ENCODE data around the gene CTLA4. TPM values are rescaled to one million over a fixed set of nuclear protein-coding genes. Genes with fewer than 3 reads are reported as not detected.

Gene CTLA4
- total RNA-seq, 1 donor from 2014 or later = 118 TPM

DNA sequence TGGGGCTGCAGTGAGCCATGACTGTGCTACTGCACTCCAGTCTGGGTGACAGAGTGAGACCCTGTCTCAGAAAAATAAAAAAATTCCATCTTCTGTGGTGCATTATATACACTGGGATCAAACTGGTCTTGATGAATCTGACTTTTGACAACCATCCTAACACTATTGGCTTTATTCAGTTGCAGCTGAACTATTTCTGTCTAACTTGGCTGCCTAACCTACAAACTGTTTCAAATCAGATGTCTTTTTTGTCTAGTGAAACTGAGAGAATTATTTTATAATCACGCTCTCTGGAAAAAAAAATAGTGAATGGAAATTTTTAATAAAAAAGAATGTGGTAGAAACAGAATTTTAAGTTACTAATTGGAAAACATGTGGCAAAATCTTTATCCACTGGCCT lies 15.0 kb downstream of the CTLA4 start:
- peaks cover 3% of the 10 kb centered on the region for H3K9me3 Mint-ChIP-seq
- DNase-seq (ENCODE audit: low spot score) = no peak
- no peak overlapping the region for H3K4me3 Mint-ChIP-seq
- peaks cover 37% of the 10 kb centered on the region for H3K4me1 Mint-ChIP-seq (ENCODE audit: low read depth)
- H3K36me3 Mint-ChIP-seq (ENCODE audit: low read depth) = peaks cover 3% of the 10 kb centered on the region
- H3K27ac Mint-ChIP-seq = no peak overlapping the region
- H3K27me3 Mint-ChIP-seq (ENCODE audit: insufficient read depth) = no peaks in the 10 kb centered on the region
- intact Hi-C loops (cut with micrococcal nuclease) = no loop called here

DNA sequence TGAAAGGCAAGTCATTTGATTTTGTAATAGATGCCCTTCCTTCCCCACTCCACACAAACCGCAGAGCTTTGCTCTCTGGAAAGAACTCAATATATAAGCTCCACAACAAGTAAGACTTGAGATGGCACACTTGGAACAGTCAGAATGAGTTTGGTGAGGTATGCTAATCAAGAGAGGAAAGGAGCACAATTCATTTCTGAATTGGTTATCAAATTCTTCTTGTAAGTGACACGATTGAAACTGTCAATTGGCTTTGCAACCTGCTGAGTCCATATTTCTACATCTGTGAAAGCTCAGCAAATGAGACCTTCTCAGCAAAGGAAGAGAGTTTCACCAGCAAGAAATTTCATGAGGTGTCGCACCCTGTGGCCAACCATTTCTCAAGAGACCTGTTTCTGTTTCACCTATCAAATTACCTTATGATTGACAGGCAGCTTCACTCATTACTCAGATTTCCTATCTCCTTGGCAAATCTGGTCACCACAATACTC lies 19.1 kb downstream of the CTLA4 start:
- H3K27ac Mint-ChIP-seq = peak overlapping the region; percentile 45
- peak; percentile 45 for DNase-seq (ENCODE audit: low spot score)
- peaks cover 8% of the 10 kb centered on the region for H3K9me3 Mint-ChIP-seq
- H3K4me1 Mint-ChIP-seq (ENCODE audit: low read depth) = peaks cover 67% of the 10 kb centered on the region
- intact Hi-C loops (cut with micrococcal nuclease) = loop anchor here (1.0 kb wide), 6 partner anchors 8 to 62 kb away; no protein-coding TSS in a partner anchor
- peaks cover 5% of the 10 kb centered on the region for H3K36me3 Mint-ChIP-seq (ENCODE audit: low read depth)
- no peaks in the 10 kb centered on the region for H3K27me3 Mint-ChIP-seq (ENCODE audit: insufficient read depth)
- H3K4me3 Mint-ChIP-seq = no peak overlapping the region

DNA sequence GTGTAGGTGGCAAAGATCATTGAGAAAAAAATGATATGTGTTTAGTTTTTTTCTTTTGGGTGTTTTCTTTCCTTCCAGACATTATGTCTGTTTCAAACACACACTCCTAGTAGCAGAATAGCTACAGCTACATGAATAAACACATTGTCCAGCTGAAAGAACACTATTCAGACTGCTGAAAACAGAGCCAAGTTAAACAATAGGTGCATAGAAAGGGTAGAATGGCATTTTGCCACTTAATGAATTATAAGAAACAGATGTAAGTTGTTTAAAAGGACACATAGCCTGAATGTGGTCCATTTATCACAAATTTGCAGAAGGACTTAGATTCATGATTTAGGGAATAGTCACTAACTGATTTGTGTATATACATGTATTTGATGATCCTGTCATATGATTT lies 20.1 kb downstream of the CTLA4 start:
- DNase-seq (ENCODE audit: low spot score) = no peak
- intact Hi-C loops (cut with micrococcal nuclease) = loop anchor here (1.0 kb wide), 1 partner anchor 34 kb away; no protein-coding TSS in a partner anchor
- no peak overlapping the region for H3K4me3 Mint-ChIP-seq
- H3K4me1 Mint-ChIP-seq (ENCODE audit: low read depth) = peaks cover 74% of the 10 kb centered on the region
- H3K9me3 Mint-ChIP-seq = peaks cover 8% of the 10 kb centered on the region
- no peaks in the 10 kb centered on the region for H3K27me3 Mint-ChIP-seq (ENCODE audit: insufficient read depth)
- H3K36me3 Mint-ChIP-seq (ENCODE audit: low read depth) = peaks cover 5% of the 10 kb centered on the region
- peak overlapping the region; percentile 27 for H3K27ac Mint-ChIP-seq

DNA sequence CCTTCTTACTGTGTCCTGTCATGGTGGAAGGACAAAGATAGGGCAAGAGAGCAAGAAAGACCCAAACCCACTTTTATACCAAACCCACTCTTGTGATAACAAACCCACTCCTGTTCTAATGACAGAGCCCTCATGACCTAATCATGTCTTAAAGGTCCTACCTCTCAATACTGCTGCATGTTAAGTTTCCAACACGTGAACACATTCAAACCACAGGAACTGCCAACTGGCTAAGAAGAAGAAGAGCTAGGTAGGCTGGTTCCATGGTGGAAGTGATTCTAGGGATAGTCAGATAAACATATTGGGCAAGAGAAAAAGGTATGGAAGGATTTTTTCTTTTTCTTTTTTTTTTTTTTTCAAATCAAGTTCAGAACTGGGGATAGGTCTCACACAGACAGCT lies 22.0 kb downstream of the CTLA4 start:
- H3K27ac Mint-ChIP-seq = peak overlapping the region; percentile 86
- intact Hi-C loops (cut with micrococcal nuclease) = no loop called here
- H3K9me3 Mint-ChIP-seq = peaks cover 8% of the 10 kb centered on the region
- H3K36me3 Mint-ChIP-seq (ENCODE audit: low read depth) = peaks cover 5% of the 10 kb centered on the region
- H3K4me3 Mint-ChIP-seq = no peak overlapping the region
- peaks cover 88% of the 10 kb centered on the region for H3K4me1 Mint-ChIP-seq (ENCODE audit: low read depth)
- no peak for DNase-seq (ENCODE audit: low spot score)
- H3K27me3 Mint-ChIP-seq (ENCODE audit: insufficient read depth) = no peaks in the 10 kb centered on the region

DNA sequence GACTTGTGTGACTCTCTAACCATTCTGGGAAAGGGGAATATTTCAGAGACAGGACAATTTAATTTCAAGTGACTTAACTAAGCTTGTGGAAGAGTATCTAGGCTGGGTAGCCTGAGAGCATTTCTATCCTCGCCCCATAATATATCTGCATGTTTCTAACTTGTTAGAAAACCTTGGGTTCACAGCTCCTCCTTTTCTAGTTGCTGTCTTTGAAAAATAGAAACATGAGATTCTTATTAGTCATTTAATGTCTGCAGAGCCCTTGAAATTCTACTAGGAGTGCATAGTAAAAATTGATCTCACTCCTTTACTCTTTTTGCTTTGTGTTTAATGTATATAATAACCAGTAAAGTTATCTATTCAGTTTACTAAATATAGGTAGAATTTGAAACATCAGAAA lies 22.4 kb downstream of the CTLA4 start:
- Mint-ChIP-seq H3K4me3 (no peak overlapping the region), H3K27ac (peak overlapping the region; percentile 86), H3K4me1 (ENCODE audit: low read depth) (peaks cover 88% of the 10 kb centered on the region), H3K27me3 (ENCODE audit: insufficient read depth) (no peaks in the 10 kb centered on the region), H3K9me3 (peaks cover 8% of the 10 kb centered on the region), H3K36me3 (ENCODE audit: low read depth) (peaks cover 5% of the 10 kb centered on the region)
- no peak for DNase-seq (ENCODE audit: low spot score)
- intact Hi-C loops (cut with micrococcal nuclease) = loop anchor here (2.0 to 5.0 kb wide), 6 partner anchors 61 to 159 kb away; no protein-coding TSS in a partner anchor

DNA sequence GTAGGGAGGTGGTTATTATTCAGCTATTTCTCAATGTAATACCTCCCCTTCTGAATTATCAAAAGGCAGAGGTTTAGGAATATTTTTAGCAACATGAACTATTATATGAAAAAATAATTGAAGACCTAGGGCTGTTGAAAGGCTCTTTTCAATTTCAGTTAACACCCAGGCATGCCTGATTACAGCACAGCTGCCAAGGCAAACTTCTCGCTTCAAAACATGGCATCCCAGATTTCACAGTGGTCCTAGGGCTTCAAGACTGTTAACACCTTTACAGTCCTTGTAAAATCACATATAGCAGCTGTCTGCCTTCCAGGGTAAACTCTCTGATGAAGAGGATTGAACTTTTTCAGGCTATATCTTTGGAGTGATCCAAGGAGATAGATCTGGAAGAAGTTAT lies 23.2 kb downstream of the CTLA4 start:
- intact Hi-C loops (cut with micrococcal nuclease) = loop anchor here (1.0 to 5.0 kb wide), 12 partner anchors 19 to 311 kb away; no protein-coding TSS in a partner anchor
- peaks cover 81% of the 10 kb centered on the region for H3K4me1 Mint-ChIP-seq (ENCODE audit: low read depth)
- peaks cover 5% of the 10 kb centered on the region for H3K36me3 Mint-ChIP-seq (ENCODE audit: low read depth)
- no peaks in the 10 kb centered on the region for H3K27me3 Mint-ChIP-seq (ENCODE audit: insufficient read depth)
- H3K4me3 Mint-ChIP-seq = peak overlapping the region; percentile 41
- DNase-seq (ENCODE audit: low spot score) = no peak
- H3K9me3 Mint-ChIP-seq = peaks cover 8% of the 10 kb centered on the region
- peak overlapping the region; percentile 86 for H3K27ac Mint-ChIP-seq

DNA sequence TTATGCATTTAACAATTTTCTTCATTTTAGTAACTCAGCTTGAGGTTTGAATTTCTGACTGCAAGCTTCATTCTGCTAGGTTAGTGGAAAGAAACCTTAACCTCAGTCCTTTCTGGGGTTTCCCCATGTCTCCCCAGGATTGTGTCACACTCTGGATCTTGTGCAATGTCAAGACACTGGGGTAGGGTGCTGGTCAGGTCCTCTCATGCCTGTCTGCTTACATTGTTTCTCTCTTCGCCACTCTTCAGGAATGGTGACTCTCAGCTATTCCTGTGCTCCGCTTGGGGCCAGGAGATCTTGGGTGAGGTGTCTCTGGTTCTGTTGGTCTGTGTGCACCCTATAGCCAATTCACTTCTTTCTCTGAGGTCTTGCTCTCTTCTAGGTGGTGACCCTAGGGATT lies 23.9 kb downstream of the CTLA4 start:
- Mint-ChIP-seq H3K27ac (peak overlapping the region; percentile 86), H3K36me3 (ENCODE audit: low read depth) (peaks cover 5% of the 10 kb centered on the region), H3K9me3 (peaks cover 5% of the 10 kb centered on the region), H3K4me3 (no peak overlapping the region), H3K4me1 (ENCODE audit: low read depth) (peaks cover 74% of the 10 kb centered on the region), H3K27me3 (ENCODE audit: insufficient read depth) (no peaks in the 10 kb centered on the region)
- DNase-seq (ENCODE audit: low spot score) = peak; percentile 69
- intact Hi-C loops (cut with micrococcal nuclease) = loop anchor here (1.0 to 5.0 kb wide), 12 partner anchors 19 to 312 kb away; no protein-coding TSS in a partner anchor

DNA sequence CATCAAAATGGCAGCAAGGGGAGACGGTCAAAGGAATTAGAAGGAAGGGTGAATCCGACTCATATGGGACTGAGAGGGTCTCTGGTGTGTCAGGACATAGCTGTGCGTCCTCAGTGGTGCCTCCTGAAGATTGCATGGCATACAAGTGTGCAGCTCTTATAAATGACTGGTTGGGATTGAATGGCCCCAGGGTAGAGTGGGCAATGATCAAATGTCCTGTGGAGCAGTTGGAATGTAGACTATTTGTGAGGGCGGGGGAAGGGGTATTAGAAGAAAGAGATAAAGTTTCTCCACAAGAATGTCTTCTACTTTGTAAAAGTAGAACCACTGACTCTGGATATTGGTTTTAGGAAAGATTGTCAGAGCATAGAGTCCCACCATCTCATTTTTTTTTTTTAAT lies 24.6 kb downstream of the CTLA4 start:
- peaks cover 73% of the 10 kb centered on the region for H3K4me1 Mint-ChIP-seq (ENCODE audit: low read depth)
- H3K36me3 Mint-ChIP-seq (ENCODE audit: low read depth) = peaks cover 5% of the 10 kb centered on the region
- intact Hi-C loops (cut with micrococcal nuclease) = loop anchor here (5.0 kb wide), 1 partner anchor 90 kb away; no protein-coding TSS in a partner anchor
- H3K27ac Mint-ChIP-seq = peak overlapping the region; percentile 86
- no peak for DNase-seq (ENCODE audit: low spot score)
- H3K4me3 Mint-ChIP-seq = no peak overlapping the region
- H3K9me3 Mint-ChIP-seq = peaks cover 5% of the 10 kb centered on the region
- H3K27me3 Mint-ChIP-seq (ENCODE audit: insufficient read depth) = no peaks in the 10 kb centered on the region

DNA sequence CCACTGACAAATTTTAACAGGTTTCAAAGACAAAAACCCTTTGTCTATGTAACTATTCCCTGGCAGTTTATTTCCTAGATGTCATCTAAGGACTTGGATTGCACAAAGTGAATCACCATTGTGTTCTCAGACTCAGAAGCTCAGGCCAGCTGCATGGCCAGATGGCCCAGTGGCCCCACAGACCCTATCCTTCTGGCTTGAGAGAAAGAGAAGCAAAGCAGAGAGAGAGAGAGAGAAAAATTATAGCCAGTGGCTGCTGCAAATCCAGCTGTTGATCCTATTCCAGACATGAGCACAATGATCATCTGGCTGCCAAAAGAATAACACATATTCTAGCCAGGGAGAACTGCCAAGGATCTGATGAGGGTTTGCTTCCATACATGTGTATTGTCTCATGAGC lies 25.8 kb downstream of the CTLA4 start:
- intact Hi-C loops (cut with micrococcal nuclease) = loop anchor here (5.0 kb wide), 1 partner anchor 91 kb away; no protein-coding TSS in a partner anchor

DNA sequence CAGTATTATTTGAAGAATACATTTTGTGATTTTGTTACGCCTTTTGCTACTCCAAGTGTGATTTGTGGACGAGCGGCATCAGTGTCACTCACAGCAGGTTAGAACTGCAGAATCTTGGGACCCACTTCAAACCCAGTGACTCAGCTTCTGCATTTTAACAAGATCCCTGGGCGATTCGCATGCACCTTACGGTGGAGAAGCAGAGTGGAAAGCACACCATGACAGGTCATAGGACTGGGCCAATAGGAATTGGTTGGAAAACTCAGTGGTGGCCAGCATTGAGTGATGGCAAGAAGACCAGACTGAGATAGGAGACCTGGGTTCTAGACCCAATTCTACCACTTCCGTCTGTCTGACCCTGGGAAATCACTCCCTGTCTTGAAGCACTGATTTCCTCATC lies 26.3 kb downstream of the CTLA4 start:
- Mint-ChIP-seq H3K36me3 (ENCODE audit: low read depth) (peaks cover 2% of the 10 kb centered on the region), H3K4me1 (ENCODE audit: low read depth) (peaks cover 75% of the 10 kb centered on the region), H3K9me3 (no peaks in the 10 kb centered on the region), H3K4me3 (peak overlapping the region; percentile 31), H3K27me3 (ENCODE audit: insufficient read depth) (no peaks in the 10 kb centered on the region), H3K27ac (peak overlapping the region; percentile 80)
- DNase-seq (ENCODE audit: low spot score) = no peak
- intact Hi-C loops (cut with micrococcal nuclease) = loop anchor here (1.0 to 5.0 kb wide), 3 partner anchors 8 to 92 kb away; no protein-coding TSS in a partner anchor

More for the DNA sequence above, 25.8 kb downstream of the CTLA4 start:
- Mint-ChIP-seq H3K9me3 (peaks cover 2% of the 10 kb centered on the region), H3K4me3 (no peak overlapping the region), H3K27me3 (ENCODE audit: insufficient read depth) (no peaks in the 10 kb centered on the region), H3K36me3 (ENCODE audit: low read depth) (peaks cover 2% of the 10 kb centered on the region), H3K27ac (peak overlapping the region; percentile 89), H3K4me1 (ENCODE audit: low read depth) (peaks cover 73% of the 10 kb centered on the region)
- no peak for DNase-seq (ENCODE audit: low spot score)

DNA sequence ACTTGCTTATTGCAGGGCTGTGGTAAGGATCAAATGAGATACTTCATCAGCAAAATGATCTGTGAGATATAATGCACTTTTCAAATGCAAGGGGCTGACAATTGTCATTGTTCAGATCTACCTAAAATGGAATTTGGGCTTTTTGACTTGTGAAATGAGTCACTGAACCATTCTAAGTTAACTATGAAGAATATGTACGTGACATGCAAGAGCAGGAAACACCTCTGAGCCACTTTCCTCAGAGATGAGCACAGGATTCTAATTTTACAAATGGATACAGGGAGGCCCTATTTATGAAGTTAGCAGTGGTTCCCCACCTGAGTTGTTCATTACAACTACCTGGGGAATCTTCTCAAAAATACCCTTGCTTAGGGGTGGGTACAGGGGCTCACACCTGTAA lies 26.7 kb downstream of the CTLA4 start:
- H3K4me3 Mint-ChIP-seq = peak overlapping the region; percentile 31
- intact Hi-C loops (cut with micrococcal nuclease) = loop anchor here (1.0 to 5.0 kb wide), 3 partner anchors 8 to 92 kb away; no protein-coding TSS in a partner anchor

DNA sequence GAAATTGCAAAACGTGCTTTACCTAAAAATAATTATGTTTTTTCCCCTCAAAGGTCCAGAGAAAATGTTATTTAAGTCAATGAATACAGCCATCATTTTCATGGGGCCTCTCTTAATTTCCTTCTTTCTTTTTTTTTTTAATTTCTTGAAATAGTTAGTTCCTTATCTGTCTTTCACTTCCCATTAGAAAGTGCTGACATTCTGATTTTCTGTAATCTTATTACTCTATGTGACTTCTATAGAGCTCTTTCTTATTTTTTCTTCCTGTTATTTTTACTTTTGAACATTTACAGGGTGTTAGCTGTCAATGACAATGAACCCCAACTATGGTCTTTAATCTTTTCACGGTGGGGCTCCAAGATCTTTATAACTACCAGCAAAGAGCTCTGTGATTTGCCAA lies 30.0 kb downstream of the CTLA4 start:
- no peak overlapping the region for H3K27ac Mint-ChIP-seq
- no peak for DNase-seq (ENCODE audit: low spot score)
- no peaks in the 10 kb centered on the region for H3K27me3 Mint-ChIP-seq (ENCODE audit: insufficient read depth)
- H3K4me3 Mint-ChIP-seq = no peak overlapping the region
- intact Hi-C loops (cut with micrococcal nuclease) = no loop called here
- H3K9me3 Mint-ChIP-seq = peaks cover 28% of the 10 kb centered on the region
- peaks cover 22% of the 10 kb centered on the region for H3K36me3 Mint-ChIP-seq (ENCODE audit: low read depth)
- H3K4me1 Mint-ChIP-seq (ENCODE audit: low read depth) = peaks cover 52% of the 10 kb centered on the region

More for the DNA sequence above, 26.7 kb downstream of the CTLA4 start:
- Mint-ChIP-seq H3K9me3 (peaks cover 2% of the 10 kb centered on the region), H3K27ac (peak overlapping the region; percentile 80), H3K36me3 (ENCODE audit: low read depth) (peaks cover 3% of the 10 kb centered on the region), H3K4me1 (ENCODE audit: low read depth) (peaks cover 78% of the 10 kb centered on the region), H3K27me3 (ENCODE audit: insufficient read depth) (no peaks in the 10 kb centered on the region)
- DNase-seq (ENCODE audit: low spot score) = no peak

DNA sequence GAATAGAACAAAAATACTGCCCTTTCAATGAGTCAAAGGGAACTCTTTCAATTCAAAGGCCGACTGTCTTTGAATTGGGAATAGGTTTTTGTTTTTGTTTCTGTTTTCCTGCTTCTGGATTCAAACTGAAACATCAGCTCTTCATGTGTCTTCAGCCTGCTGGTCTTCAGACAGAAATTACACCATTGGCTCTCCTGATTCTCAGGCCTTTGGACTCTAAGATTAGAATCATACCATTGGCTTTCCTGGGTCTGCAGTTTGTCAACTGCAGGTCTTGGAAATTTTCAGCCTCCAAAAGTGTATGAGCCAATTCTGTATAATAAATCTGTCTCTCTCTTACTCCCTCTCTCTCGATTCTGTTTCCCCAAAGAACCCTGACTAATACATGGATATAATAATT lies 31.1 kb downstream of the CTLA4 start:
- H3K4me3 Mint-ChIP-seq = no peak overlapping the region
- H3K36me3 Mint-ChIP-seq (ENCODE audit: low read depth) = peaks cover 22% of the 10 kb centered on the region
- H3K27me3 Mint-ChIP-seq (ENCODE audit: insufficient read depth) = no peaks in the 10 kb centered on the region
- H3K9me3 Mint-ChIP-seq = peaks cover 31% of the 10 kb centered on the region
- H3K27ac Mint-ChIP-seq = no peak overlapping the region
- intact Hi-C loops (cut with micrococcal nuclease) = no loop called here
- no peak for DNase-seq (ENCODE audit: low spot score)
- peaks cover 46% of the 10 kb centered on the region for H3K4me1 Mint-ChIP-seq (ENCODE audit: low read depth)

Measured in activated T-helper 1 cell treated with anti-CD3 and anti-CD28 coated beads, Interleukin-12 subunit alpha, Interleukin-12 subunit beta, Interleukin-2, Interleukin-4 antibody, amounts not matched to agents 30 ng/mL and 10 ng/mL and 1 ng/mL, durations not matched to agents 14 hours and 24 hours and 36 hours (primary cell).